Loucy (cell line): ENCODE data around the gene AGPAT3.
"Not testable (repeated sequence)": the region's sequence is repeated elsewhere in the genome, so short reads cannot be mapped to it uniquely, and the experiment has no call there.

Source experiments
- H2AFZ ChIP-seq: fragments of 200-600 bp; sonication (generic); 2 replicates; pipeline ENCODE4 v1.6.0; 2016; ENCODE audit warnings: antibody characterized with exemption, mild to moderate bottlenecking, low read length, moderate library complexity
- H3F3A ChIP-seq: fragments of 200-600 bp; 2 replicates; pipeline ENCODE4 v1.6.0; 2016; ENCODE audit warnings: antibody characterized with exemption, low read depth, mild to moderate bottlenecking
- H3K27me3 ChIP-seq: fragments of 200-600 bp; sonication (generic); 2 replicates; pipeline ENCODE4 v1.6.1; 2014; ENCODE audit warnings: low read length, mild to moderate bottlenecking; ENCODE audit not compliant: insufficient read depth, poor library complexity, severe bottlenecking
- H3K36me3 ChIP-seq: fragments of 200-600 bp; sonication (generic); 2 replicates; pipeline ENCODE4 v1.6.1; 2016; ENCODE audit warnings: low read length; ENCODE audit not compliant: insufficient read depth
- H3K4me1 ChIP-seq: fragments of 200-600 bp; sonication (generic); 2 replicates; pipeline ENCODE4 v1.5.1; 2014; ENCODE audit warnings: low read length, mild to moderate bottlenecking; ENCODE audit not compliant: insufficient read depth, poor library complexity, severe bottlenecking
- H3K4me2 ChIP-seq: fragments of 200-600 bp; sonication (generic); 2 replicates; pipeline ENCODE4 v1.6.0; 2014; ENCODE audit warnings: antibody characterized with exemption, low read length, low read depth, mild to moderate bottlenecking; ENCODE audit not compliant: poor library complexity, severe bottlenecking
- H3K4me3 ChIP-seq: fragments of 200-600 bp; sonication (generic); 2 replicates; pipeline ENCODE4 v1.5.1; 2014; ENCODE audit warnings: low read length, mild to moderate bottlenecking, mixed read lengths; ENCODE audit not compliant: poor library complexity, severe bottlenecking
- H3K79me2 ChIP-seq: fragments of 200-600 bp; sonication (generic); 2 replicates; pipeline ENCODE4 v1.6.1; 2014; ENCODE audit warnings: low read length; ENCODE audit not compliant: insufficient read depth
- H3K9ac ChIP-seq: fragments of 200-600 bp; sonication (generic); 2 replicates; pipeline ENCODE4 v1.6.0; 2014; ENCODE audit warnings: mild to moderate bottlenecking, low read depth, low read length, moderate library complexity; ENCODE audit not compliant: poor library complexity, severe bottlenecking
- H3K9me2 ChIP-seq: fragments of 200-600 bp; sonication (generic); replicated peaks from 2 replicates; pipeline ENCODE4 v1.6.1; 2016; ENCODE audit warnings: low read depth, low read length, mixed read lengths
- H3K9me3 ChIP-seq: fragments of 200-600 bp; sonication (generic); 2 replicates; pipeline ENCODE4 v1.6.1; 2014; ENCODE audit warnings: mild to moderate bottlenecking, antibody characterized with exemption, low read length, low read depth; ENCODE audit not compliant: insufficient read depth
- H4K20me1 ChIP-seq: fragments of 200-600 bp; sonication (generic); 2 replicates; pipeline ENCODE4 v1.6.0; 2014; ENCODE audit warnings: antibody characterized with exemption, low read length, mild to moderate bottlenecking; ENCODE audit not compliant: insufficient read depth, poor library complexity, severe bottlenecking
- CTCF ChIP-seq: fragments of 200-600 bp; sonication (generic); conservative IDR thresholded peaks from 2 replicates; pipeline ENCODE4 v1.5.1; 2014; ENCODE audit warnings: mild to moderate bottlenecking, antibody characterized with exemption, low read length
- EZH2phosphoT487 ChIP-seq: fragments of 200-600 bp; IDR thresholded peaks from 2 replicates; pipeline ENCODE4 v1.6.1; 2018; ENCODE audit warnings: antibody characterized with exemption, mild to moderate bottlenecking, moderate library complexity, borderline replicate concordance

Gene AGPAT3

GRCh38 chr21:43842742-43843141 is 22.3 kb upstream of the AGPAT3 start:
- Histone ChIP-seq H3K4me2 (no peak overlapping the region), H3K4me1 (no peaks in the 10 kb centered on the region), H3K27me3 (no peaks in the 10 kb centered on the region), H3F3A (no peaks in the 10 kb centered on the region), H3K79me2 (no peaks in the 10 kb centered on the region), H2AFZ (no peak overlapping the region), H3K9ac (no peak overlapping the region), H4K20me1 (no peaks in the 10 kb centered on the region), H3K36me3 (no peaks in the 10 kb centered on the region), H3K9me3 (no peaks in the 10 kb centered on the region), H3K4me3 (no peak overlapping the region), H3K9me2 (no peaks in the 10 kb centered on the region)
- TF ChIP-seq EZH2phosphoT487 (no peak), CTCF (no peak)

GRCh38 chr21:43844906-43845305 is 20.1 kb upstream of the AGPAT3 start:
- not testable (repeated sequence) for H3K36me3 ChIP-seq, H2AFZ ChIP-seq, H3K79me2 ChIP-seq, H3K9ac ChIP-seq, H3F3A ChIP-seq, H3K9me3 ChIP-seq, H3K4me3 ChIP-seq, H4K20me1 ChIP-seq, H3K27me3 ChIP-seq, H3K4me2 ChIP-seq, H3K4me1 ChIP-seq, H3K9me2 ChIP-seq

- Histone ChIP-seq H3F3A (no peaks in the 10 kb centered on the region), H3K27me3 (no peaks in the 10 kb centered on the region), H3K79me2 (no peaks in the 10 kb centered on the region), H3K4me2 (no peak overlapping the region), H2AFZ (no peak overlapping the region), H3K36me3 (no peaks in the 10 kb centered on the region), H3K4me3 (no peak overlapping the region), H3K9me3 (no peaks in the 10 kb centered on the region), H3K4me1 (no peaks in the 10 kb centered on the region), H4K20me1 (no peaks in the 10 kb centered on the region), H3K9me2 (no peaks in the 10 kb centered on the region), H3K9ac (no peak overlapping the region)
- TF ChIP-seq EZH2phosphoT487 (no peak), CTCF (no peak)
These were observed 19.6 kb upstream of the AGPAT3 start for GRCh38 chr21:43845386-43845785.

GRCh38 chr21:43846430-43846829 is 18.6 kb upstream of the AGPAT3 start:
- H3K9me3 ChIP-seq: no peaks in the 10 kb centered on the region; the same call in 1 of the 2 replicates
- H3K4me3 ChIP-seq: no peak overlapping the region
- no peak overlapping the region for H2AFZ ChIP-seq
- no peak overlapping the region for H3K4me2 ChIP-seq
- TF ChIP-seq CTCF (no peak), EZH2phosphoT487 (no peak)
- no peaks in the 10 kb centered on the region for H3K79me2 ChIP-seq
- H3K27me3 ChIP-seq: no peaks in the 10 kb centered on the region
- H3K9ac ChIP-seq: no peak overlapping the region
- no peaks in the 10 kb centered on the region for H3K36me3 ChIP-seq
- no peaks in the 10 kb centered on the region for H3F3A ChIP-seq
- H4K20me1 ChIP-seq: no peaks in the 10 kb centered on the region
- H3K4me1 ChIP-seq: no peaks in the 10 kb centered on the region
- H3K9me2 ChIP-seq: no peaks in the 10 kb centered on the region
